Stimulated activated CD4-positive, alpha-beta T cell treated with anti-CD3 and anti-CD28 coated beads, Interleukin-12 subunit alpha, Interleukin-12 subunit beta, amount 100 ng/mL, for 24 hours (primary cell): ENCODE data around the gene CERS6.

ENCODE experiments used
- DNase-seq, 2 experiments: peaks; one replicate each; pipeline ENCODE4 v3.0.0-alpha.2; 2020; ENCODE audit warnings: low read depth in 2 of 2

The CERS6 gene

DNA sequence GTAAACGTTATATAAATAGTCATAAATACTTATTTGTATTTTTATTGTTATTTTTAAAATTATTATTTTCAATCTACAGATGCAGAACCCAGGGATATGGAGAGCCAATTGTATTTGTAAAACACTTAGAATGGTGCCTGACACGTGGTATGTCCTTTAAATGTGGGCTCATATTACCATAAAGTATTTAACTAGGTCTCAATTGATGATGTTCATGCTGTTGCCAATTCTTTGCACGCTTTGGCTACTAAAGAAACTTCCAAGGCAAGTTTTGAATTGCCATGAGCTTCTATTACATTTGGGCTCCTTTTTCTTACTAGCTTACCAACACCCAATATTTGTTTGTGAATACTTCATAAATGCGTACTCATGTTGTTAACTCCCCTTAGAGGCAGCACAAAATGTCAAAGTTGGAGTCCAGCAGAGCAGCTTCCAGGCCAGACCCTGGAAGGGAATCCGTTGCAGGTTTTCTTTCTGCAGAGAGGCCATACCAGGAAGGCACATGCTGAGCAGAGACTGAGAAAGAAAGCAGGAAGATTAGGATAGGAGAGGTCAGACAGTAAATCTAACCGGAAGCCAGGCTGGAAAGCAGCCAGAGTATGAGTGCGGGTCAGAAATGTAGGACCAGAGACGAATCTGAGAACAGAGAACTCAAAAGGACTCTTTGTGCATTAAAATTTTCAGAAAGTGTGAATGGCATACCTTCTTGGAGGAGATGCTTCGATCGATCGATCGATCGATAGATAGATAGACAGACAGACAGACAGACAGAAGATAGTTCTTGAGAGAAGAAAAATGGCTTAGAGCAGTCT is 342.2 kb downstream of the CERS6 start:
- DNase-seq, result no peak

DNA sequence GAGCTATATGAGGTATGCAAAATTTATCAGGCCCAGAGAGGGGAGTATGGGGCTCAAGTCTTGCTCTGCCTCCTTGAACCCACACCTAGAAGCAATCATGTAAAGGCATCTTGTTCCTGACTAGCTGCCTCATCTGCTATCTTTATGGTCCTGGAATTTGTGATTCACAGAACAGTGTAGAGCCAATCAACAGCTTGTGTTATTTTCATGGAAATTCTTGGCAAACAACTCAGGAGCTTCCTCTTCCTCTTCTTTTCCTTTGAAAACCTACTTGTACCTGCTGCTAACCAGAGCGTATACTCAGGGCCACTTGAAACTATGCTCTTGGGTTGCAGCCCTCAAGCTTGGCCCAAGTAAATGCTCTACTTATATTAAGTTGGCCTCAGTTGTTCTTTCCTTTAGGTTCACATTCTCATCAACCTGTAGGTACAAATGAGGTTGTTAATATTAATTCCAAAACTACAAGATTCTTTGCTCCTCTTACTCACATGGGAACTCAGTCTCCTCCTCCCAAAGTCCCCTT is 342.9 kb downstream of the CERS6 start:
- DNase-seq, result no peak

DNA sequence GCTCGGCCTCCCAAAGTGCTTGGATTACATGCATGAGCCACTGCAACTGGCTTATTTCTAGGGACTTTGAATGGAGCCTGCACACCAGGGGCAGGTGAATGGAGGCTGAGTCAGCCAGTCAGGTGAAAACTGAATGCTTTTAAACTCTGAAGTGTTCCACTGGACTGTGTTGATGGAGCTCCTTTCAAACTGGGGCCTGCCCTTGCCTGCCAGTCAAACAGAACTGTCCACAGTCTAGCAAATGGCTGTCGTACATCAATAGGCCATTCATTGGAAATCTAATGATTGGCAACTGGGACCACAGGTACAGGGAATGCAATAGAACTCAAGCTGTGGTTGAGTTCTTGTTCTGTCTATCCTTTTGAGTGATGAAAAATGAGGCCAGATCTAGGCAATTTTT is 345.4 kb downstream of the CERS6 start:
- no peak for DNase-seq

DNA sequence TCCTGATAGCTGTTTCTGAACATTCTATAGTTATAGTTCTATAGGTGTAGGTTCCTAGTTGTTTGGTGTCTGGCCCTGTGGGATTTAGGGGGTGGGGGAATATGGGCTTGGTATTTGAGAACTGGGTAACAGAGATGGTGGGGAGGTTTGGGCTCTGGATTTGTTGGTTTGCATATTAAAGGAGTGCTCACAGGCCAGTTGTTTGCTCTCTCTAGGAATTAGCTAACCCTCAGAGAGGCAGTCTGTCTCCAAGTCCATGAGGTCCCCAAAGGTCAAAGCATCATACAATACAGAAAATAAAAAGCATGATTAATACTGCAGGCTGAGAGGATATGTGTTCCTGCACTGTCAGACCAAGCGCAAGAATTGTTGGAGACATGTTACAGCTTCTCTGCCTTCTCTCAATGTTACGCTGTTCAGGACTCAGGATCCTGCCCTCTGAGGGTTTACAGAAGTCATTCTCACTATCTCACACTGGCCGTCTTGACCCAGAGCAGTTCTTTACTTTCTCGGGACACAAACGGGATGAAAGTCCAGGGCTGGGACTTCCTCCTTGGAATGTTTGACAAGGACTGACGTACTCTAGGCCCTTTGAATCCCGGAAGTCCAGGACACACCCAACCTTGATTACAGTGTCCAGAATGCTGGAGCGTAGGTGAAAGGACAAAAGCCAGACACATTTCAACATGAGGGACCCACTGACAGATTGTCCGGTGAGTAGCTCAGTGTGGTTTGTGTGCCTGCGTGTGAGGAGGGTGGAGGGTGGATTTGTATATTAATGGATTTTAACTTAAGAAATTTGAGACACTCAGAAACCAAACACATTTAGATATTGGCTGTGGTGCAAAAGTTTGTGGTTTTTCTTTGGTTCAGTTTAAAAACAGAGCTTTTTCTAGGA is 346.1 kb downstream of the CERS6 start, which contains the start of gene NOSTRIN:
Gene NOSTRIN (plus strand): TSS at position 677 of the 898 bp plus-strand sequence. CDS start 10 bp downstream, at position 687.
- no peak for DNase-seq

DNA sequence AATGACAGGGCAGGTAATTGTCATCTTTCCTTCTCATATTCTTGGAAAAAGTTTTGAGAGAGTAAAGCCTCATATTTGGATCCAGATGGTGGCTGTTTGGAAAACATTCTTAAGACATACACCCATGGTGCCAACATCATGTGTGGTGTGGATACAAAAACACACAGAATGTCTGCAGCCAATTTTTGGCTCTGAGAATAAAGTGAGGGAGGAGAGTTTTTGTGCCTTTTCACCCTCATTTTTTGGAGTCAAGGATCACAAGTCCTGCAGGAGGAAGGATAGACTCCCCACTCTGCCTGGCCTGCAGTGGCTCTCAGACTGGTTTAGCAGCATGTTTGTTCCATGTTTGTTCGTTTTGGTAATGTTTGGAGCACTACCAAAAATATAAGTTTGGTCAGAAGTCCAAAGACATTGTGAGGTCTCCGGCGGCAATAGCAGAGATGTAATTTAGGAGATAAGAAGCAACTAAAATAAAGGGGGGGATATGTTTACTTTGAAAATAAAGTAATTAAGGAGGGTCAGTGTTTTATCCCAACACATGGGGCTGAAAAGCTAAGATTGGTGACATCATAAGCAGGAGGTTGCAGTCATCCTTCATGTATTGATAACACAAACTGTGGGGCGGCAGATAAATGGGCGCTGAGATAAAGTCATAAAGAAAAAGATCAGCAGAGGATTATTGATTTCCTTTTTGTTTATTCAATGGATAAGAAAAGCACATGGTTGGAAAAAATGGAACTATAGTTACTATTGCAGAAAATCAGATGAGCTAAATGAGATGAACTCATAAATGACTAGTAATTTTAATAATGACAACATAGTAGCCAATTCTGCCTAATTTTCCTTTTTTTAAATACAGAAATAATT is 347.0 kb downstream of the CERS6 start:
- no peak for DNase-seq

DNA sequence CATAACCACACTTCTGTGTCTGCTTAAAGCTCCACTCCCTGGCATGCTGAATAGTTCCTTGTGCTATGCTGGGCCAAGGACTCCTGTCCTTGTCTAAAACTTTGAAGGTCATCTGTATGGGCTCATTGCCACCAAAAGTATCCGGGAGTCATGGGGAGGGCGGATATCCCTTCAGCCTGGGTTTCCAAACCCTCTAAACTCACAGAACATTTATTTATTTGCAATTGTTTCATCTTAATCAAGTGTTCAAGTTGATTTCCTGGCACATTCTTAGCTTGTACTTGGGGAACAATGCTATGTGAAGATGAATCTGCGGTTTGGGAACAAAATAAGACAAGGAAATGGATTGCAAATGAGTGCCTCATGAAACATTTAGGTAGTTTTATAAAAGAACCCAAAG is 348.1 kb downstream of the CERS6 start:
- DNase-seq, result no peak

DNA sequence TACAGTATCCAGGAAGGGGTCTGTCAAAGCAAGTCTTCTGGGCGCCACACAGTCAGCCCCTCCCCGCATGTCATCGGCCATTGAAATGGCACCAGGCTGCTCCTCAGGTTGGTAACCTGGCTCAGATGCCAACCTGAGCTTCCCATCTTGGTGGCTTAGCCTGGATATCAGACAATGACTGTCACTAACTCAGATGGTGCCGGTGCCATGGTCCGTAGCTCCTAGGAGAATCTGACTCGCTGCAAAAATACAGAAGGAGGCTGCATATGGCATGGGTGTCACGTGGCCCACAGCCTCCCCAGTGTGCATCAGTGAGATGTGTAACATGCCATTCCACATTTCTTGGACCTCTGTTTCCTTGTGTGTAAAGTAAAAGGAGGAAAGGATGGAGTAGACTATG is 349.5 kb downstream of the CERS6 start:
- no peak for DNase-seq

DNA sequence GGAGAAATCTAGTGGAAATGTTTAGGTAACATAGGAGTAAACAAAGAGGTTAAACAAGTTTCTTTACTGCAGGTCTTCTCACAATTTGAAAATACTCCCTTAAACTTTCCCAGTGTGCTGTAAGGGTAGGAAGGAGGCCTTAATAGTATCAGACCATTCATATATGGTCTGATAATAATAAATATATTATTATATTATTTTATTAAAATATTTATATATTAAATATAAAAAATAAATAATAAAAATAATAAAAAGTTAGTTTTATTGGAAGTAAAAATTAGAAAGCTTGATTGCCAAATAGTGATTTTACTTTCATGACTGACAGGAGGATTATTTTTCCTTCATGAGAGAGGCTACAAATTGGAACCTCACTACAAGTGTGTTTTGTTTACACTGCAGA is 353.5 kb downstream of the CERS6 start:
- DNase-seq, result no peak

DNA sequence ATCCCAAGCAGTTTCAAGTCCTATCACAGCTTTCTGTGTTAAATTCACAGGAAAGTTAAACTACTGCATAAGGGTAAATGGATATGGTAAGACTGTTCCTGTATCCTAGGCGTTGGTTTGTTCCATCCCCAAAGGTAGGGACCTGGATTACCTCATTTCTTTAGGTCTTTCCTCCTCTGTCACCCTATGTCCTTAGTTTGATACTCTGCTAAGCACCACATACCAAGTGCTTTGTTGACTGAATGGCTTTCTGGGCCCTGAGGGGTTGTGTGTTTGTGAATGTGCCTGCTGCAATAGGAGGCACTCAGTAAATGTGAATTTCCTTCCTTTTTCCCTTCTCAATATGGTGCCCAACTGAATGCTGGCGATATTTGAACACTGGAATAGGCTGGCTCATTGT is 354.2 kb downstream of the CERS6 start:
- DNase-seq, result no peak

DNA sequence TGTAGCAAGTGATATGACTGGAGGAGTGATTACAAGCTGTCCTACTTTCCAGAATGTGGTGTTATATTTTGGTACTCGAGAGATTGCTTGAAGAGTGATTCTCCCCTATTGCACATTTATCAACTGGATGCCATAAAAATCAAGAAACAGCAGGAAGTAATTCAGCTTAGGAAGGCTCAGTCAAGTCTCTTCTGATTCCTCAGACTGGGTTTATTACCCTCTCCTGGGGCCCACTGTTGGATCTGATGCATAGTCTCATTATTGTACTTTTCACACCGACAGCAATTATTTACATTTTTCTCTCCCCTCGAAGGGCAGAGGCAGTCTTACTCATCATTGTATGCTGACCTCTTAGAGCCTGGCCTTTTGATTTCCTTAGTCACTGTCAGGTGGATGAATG is 355.6 kb downstream of the CERS6 start:
- DNase-seq, result no peak

DNA sequence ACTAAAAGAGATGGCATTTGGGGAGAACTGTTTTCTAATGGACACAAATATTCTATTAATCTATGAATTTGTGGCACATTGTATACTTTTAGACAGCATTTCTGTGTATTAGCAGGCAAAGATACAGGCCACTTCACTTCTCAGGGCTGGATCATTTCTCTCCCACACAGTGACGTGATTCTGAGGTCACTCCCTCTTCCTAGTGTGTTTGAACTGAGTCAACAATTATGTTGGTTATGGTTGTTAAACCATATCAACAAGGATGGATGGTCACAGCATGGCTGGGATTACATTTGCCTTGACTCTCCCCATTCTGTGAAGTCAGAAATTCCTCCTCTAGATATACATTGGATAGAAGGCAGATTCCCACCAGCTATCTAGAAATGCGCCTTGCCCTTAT is 358.0 kb downstream of the CERS6 start:
- no peak for DNase-seq

DNA sequence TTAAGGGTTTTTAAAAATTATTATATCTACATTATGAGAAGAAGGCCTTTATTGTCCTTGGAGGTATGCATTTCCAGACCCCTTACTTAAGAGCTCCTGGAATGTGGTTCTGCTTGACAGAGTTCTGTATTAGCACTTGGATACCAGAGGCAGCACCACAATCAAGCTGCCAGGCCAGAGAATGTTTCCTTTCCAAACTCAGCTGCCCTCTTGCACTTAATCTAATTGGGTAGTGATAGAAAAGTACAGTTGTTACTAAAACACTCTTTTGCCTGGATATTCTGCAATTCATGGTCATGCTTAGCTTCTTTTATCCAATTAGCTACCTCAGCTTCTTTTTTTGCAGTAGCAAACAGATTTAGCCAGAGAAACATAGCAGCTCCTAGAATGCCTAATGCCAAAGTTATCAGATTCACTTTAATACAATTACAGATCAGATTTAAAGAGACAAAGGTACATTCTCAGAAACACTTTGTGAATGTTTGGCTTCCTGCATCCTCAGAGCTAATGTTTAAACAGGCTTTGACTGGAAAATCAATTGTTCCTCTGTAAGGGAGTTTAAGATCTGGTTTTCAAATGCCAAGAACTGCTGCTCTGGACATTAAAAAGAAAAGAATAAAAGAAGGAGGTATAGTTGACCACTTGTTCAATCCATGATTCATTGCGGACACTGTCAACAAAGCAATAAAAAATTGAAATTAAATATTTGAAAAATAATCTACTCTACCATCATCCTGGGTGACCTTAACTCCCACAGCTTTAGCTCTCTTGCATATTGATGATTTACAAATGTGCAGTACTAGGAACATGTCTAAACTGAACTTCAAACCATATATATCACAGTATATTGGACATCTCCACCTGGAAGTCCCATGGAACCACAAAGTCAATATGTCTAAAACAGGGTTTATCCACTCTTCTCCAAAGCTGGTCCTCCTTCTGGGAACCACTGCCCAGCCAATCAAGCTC is 359.2 kb downstream of the CERS6 start:
- no peak for DNase-seq

DNA sequence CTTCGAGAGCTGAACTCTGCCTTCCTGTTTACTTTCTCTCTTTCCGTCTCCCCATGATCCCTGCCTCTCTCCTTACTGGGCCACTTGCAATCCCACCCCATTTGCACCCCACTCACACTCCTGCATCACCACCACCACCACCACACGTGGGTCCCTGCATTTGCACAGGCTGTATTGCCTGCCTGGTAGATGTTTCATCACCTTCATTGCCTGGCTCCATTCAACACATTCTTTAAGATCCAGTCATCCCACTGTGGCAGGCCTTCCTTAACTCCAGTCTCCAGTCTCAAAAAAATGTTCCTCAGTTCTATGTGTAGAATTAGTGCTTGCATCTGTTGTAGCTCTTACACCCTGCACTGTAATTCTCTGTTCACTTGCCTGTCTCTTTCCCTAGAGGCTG is 360.3 kb downstream of the CERS6 start:
- DNase-seq, result no peak

DNA sequence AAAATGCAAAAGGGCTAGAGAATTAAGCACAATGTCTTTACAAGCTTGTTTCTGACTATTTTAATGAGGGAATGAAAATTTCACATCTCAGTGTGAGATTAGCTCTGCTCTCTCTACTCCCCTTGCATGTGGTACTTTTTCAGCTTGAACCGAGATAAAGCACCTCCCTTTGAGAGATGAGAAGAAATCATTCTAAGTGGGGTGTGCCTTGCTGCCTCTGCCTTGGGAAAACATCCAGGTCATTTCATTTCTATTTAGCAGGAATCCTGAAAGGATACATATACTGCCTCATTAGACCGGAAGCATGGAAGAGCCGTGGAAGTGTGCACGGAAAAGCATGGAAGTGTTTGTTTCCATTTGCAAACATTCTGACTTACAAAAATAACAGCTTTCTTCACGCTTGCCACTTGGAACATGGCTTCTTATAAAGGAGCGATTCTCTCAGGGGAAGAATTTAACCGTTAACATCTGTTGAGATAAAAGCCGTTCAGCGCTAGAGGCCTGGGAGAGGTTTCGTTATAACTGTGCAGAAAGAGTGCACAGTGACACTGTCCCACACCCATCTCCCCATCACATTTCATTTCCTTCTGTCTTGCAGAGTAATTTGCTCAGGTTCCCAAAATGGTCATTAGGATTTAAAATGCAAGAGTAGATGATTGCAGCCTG is 363.1 kb downstream of the CERS6 start:
- DNase-seq, result no peak

DNA sequence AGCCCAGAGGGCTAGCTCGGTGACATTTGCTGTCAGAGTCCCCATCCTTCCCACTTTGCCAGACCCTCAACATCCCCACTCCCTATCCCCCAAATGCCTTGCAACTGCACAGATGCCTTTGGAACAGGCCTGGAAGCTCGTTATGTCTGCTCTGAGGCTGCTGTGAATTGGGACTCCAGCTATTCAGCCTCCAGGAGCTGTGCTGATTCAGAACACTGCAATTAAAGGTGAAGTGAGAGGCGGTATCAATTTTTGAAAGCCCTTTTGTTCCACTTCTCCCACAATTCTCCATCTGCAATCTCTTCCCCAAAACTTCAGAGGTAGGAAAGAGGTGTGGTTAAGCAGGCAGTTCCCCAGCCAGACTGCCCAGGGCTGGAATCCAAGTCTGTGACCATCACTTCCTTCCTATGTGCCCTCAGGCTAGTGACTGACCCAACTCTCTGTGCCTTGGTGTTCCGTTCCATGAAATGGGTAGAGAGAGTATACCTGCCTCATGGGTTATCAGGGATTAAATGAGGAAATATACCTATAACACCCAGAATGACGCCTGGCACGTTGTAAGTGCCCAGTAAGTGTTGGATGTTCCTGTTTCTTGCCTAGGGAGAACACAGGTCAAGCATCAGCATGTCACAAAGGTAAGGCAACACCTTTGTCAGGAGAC is 363.9 kb downstream of the CERS6 start:
- no peak for DNase-seq

DNA sequence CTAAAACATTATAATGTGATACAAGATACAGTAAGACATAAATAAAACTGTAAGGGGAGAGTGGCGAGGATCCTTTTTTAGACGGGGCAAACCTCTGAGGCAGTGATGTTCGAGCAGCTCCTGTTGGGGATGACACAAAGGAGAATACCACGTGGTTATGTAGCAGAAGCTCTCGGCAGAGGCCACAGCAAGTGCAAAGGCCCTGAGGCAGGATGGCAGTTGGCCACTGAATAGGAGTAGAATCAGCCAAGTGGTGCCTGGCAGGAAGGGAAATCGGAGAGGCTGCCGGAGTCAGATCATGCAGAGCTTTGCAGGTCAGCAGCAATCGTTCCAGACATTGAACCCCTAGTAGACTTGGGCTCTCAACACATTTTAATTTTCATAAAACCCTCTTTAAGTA is 365.5 kb downstream of the CERS6 start:
- no peak for DNase-seq

DNA sequence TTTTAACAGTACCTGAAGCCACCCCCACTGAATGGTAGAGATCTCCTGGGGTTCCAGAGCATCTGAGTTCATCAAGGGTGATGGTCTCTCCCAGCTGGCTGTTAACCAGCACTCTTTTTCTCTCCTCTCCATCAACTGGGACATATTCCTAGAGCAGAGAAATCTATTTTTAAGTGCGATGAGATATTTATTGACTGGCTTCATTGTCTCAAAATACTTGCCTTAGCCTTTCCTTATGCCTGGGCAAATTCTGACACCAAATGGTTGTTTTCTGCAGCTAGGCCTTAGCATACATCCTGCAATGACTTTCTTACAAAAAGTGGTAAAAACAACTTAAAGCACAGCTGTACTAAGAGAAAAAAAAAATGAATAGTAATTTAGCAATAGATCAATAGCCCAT is 365.9 kb downstream of the CERS6 start:
- DNase-seq, result no peak
